Left ventricle myocardium inferior (tissue), 1 donor: ENCODE data around the gene WDFY4. TPM values are rescaled to one million over a fixed set of nuclear protein-coding genes. Genes with fewer than 3 reads are reported as not detected.

Experiments used
- DNase-seq: peaks from one replicate; pipeline ENCODE4 v3.0.0-alpha.2; 2020
- H3K27ac ChIP-seq: fragments of 200-600 bp; replicated peaks from 2 replicates; pipeline ENCODE4 v1.8.0; 2021
- H3K27me3 ChIP-seq: fragments of 200-600 bp; 2 replicates; pipeline ENCODE4 v1.8.0; 2021; ENCODE audit warnings: low read depth
- H3K36me3 ChIP-seq: fragments of 200-600 bp; 2 replicates; pipeline ENCODE4 v1.8.0; 2021
- H3K4me1 ChIP-seq: fragments of 200-600 bp; 2 replicates; pipeline ENCODE4 v1.8.0; 2021
- H3K4me3 ChIP-seq: fragments of 200-600 bp; 2 replicates; pipeline ENCODE4 v1.8.0; 2021; ENCODE audit warnings: mild to moderate bottlenecking, moderate library complexity
- H3K9me3 ChIP-seq: fragments of 200-600 bp; replicated peaks from 2 replicates; pipeline ENCODE4 v1.8.0; 2021
- CTCF ChIP-seq: fragments of 200-600 bp; IDR thresholded peaks from 2 replicates; pipeline ENCODE4 v1.8.0; 2021; ENCODE audit warnings: antibody characterized with exemption, mild to moderate bottlenecking, borderline replicate concordance
- intact Hi-C: fragments of 100-400 bp; cut with micrococcal nuclease; formaldehyde crosslinking; loops from one replicate; pipeline ENCODE4 v1.11.0; 2022
- microRNA-seq: library from miRNA; unstranded; fragments of <30 nt; microRNA quantifications from one replicate; pipeline ENCODE4 v1.2.0, GENCODE V29; 2020
- total RNA-seq: library from RNA; stranded (reverse); fragmentation: NEBNext Ultra II Directional; extraction: Animal tissue kit (Norgen Biotek cat#: 25700); gene quantifications from one replicate; pipeline ENCODE4 v1.2.1, GENCODE V29; 2021
- donor health status: DM: no; HTN: yes; CAD: no; lungs with severe emphysema.

Gene WDFY4
- total RNA-seq, 1 donor from 2014 or later, result 1.5 TPM

GRCh38 chr10:49025347-49025983 is 340.8 kb downstream of the WDFY4 start:
- H3K27ac ChIP-seq, result peak overlapping the region; percentile 74
- TF ChIP-seq CTCF, result no peak
- no peak for DNase-seq
- H3K9me3 ChIP-seq, result no peaks in the 10 kb centered on the region
- H3K27me3 ChIP-seq, result no peaks in the 10 kb centered on the region
- intact Hi-C loops, result no loop called here
- no peak overlapping the region for H3K4me3 ChIP-seq
- no peaks in the 10 kb centered on the region for H3K36me3 ChIP-seq
- peaks cover 28% of the 10 kb centered on the region for H3K4me1 ChIP-seq

GRCh38 chr10:49028639-49029038 is 344.0 kb downstream of the WDFY4 start:
- H3K4me3 ChIP-seq, result no peak overlapping the region
- no peaks in the 10 kb centered on the region for H3K9me3 ChIP-seq
- H3K27ac ChIP-seq, result no peak overlapping the region
- H3K4me1 ChIP-seq, result peaks cover 21% of the 10 kb centered on the region
- intact Hi-C loops, result no loop called here
- no peak for TF ChIP-seq CTCF
- H3K36me3 ChIP-seq, result no peaks in the 10 kb centered on the region
- no peak for DNase-seq
- H3K27me3 ChIP-seq, result no peaks in the 10 kb centered on the region

- TF ChIP-seq CTCF, result no peak
- Histone ChIP-seq H3K27ac (no peak overlapping the region), H3K4me3 (no peak overlapping the region), H3K27me3 (no peaks in the 10 kb centered on the region), H3K9me3 (no peaks in the 10 kb centered on the region), H3K4me1 (peaks cover 10% of the 10 kb centered on the region), H3K36me3 (no peaks in the 10 kb centered on the region)
- intact Hi-C loops, result no loop called here
- DNase-seq, result no peak
These were observed 345.0 kb downstream of the WDFY4 start for GRCh38 chr10:49029666-49030065.

Small RNAs within 50 kb of the gene (microRNA-seq; reads per million reads assigned to microRNA genes)
- gene MIR4294, result not detected

Other genes with a start within 250 kb of the WDFY4 start
- gene ARHGAP22, start 79.8 kb upstream of the WDFY4 start, total RNA-seq, result 3.8 TPM